ENCODE data around the gene NFKBIL1. TPM values are rescaled to one million over a fixed set of nuclear protein-coding genes. Genes with fewer than 3 reads are reported as not detected.
"Not testable (repeated sequence)": the region's sequence is repeated elsewhere in the genome, so short reads cannot be mapped to it uniquely, and the experiment has no call there.

Gene NFKBIL1
- total RNA-seq, 2 donors from 2014 or later: 5.5 to 6.4 TPM

- peak in 1 of 3 donors; percentile 27 for DNase-seq
- H3K4me1 Mint-ChIP-seq: peaks cover 49% of the 10 kb centered on the region
- no peaks in the 10 kb centered on the region for H3K27me3 Mint-ChIP-seq
- peaks cover 15% of the 10 kb centered on the region for H3K36me3 Mint-ChIP-seq (ENCODE audit: low read depth)
- peak; percentile 24 for ATAC-seq
- peak overlapping the region; percentile 92 for H3K27ac Mint-ChIP-seq
- no peaks in the 10 kb centered on the region for H3K9me3 ChIP-seq (ENCODE audit: control insufficient read depth, low read length, poor library complexity, severe bottlenecking)
- H3K4me3 Mint-ChIP-seq: peak overlapping the region; percentile 88
Measured at GRCh38 chr6:31585491-31585890, 38.1 kb downstream of the NFKBIL1 start.

GRCh38 chr6:31586008-31586407 lies 38.6 kb downstream of the NFKBIL1 start, which contains the start of gene LST1:
LST1 (plus strand) TSS chr6:31586277; CDS start chr6:31587300, 1,023 bp downstream.
- peak within 1 kb of the TSS; percentile 88 for H3K4me3 Mint-ChIP-seq
- no peak for DNase-seq
- H3K36me3 Mint-ChIP-seq (ENCODE audit: low read depth): peaks cover 12% of the 10 kb centered on the region
- H3K27ac Mint-ChIP-seq: peak within 1 kb of the TSS; percentile 92
- H3K9me3 ChIP-seq (ENCODE audit: control insufficient read depth, low read length, poor library complexity, severe bottlenecking): no peaks in the 10 kb centered on the region
- H3K27me3 Mint-ChIP-seq: no peaks in the 10 kb centered on the region
- peaks cover 52% of the 10 kb centered on the region for H3K4me1 Mint-ChIP-seq
- ATAC-seq: no peak

- ATAC-seq: peak; percentile 70
- Mint-ChIP-seq H3K36me3 (ENCODE audit: low read depth) (peaks cover 6% of the 10 kb centered on the region), H3K27ac (peak overlapping the region; percentile 92), H3K27me3 (no peaks in the 10 kb centered on the region), H3K4me3 (peak overlapping the region; percentile 88), H3K4me1 (peaks cover 52% of the 10 kb centered on the region)
- peak in 1 of 3 donors; percentile 42 for DNase-seq
- no peaks in the 10 kb centered on the region for H3K9me3 ChIP-seq (ENCODE audit: control insufficient read depth, low read length, poor library complexity, severe bottlenecking)
Measured at GRCh38 chr6:31586599-31587281, 39.3 kb downstream of the NFKBIL1 start.

- DNase-seq: no peak
- ATAC-seq: no peak
- Mint-ChIP-seq H3K4me3 (peak overlapping the region; percentile 88), H3K27ac (peak overlapping the region; percentile 92), H3K4me1 (peaks cover 54% of the 10 kb centered on the region), H3K36me3 (ENCODE audit: low read depth) (peaks cover 4% of the 10 kb centered on the region), H3K27me3 (no peaks in the 10 kb centered on the region)
- H3K9me3 ChIP-seq (ENCODE audit: control insufficient read depth, low read length, poor library complexity, severe bottlenecking): no peaks in the 10 kb centered on the region
Measured at GRCh38 chr6:31587791-31588777, 40.7 kb downstream of the NFKBIL1 start.

GRCh38 chr6:31588871-31589650 lies 41.7 kb downstream of the NFKBIL1 start:
- Mint-ChIP-seq H3K27me3 (no peaks in the 10 kb centered on the region), H3K4me1 (peaks cover 52% of the 10 kb centered on the region)
- no peak for DNase-seq

GRCh38 chr6:31590691-31591090 lies 43.3 kb downstream of the NFKBIL1 start:
- not testable (repeated sequence) for H3K4me3 Mint-ChIP-seq; DNase-seq; H3K27ac Mint-ChIP-seq; ATAC-seq; H3K27me3 Mint-ChIP-seq; H3K36me3 Mint-ChIP-seq (ENCODE audit: low read depth); H3K9me3 ChIP-seq (ENCODE audit: control insufficient read depth, low read length, poor library complexity, severe bottlenecking)
- peaks cover 47% of the 10 kb centered on the region for H3K4me1 Mint-ChIP-seq

More at GRCh38 chr6:31588871-31589650, 41.7 kb downstream of the NFKBIL1 start:
- H3K9me3 ChIP-seq (ENCODE audit: control insufficient read depth, low read length, poor library complexity, severe bottlenecking): no peaks in the 10 kb centered on the region
- Mint-ChIP-seq H3K4me3 (peak overlapping the region; percentile 64), H3K36me3 (ENCODE audit: low read depth) (peaks cover 4% of the 10 kb centered on the region), H3K27ac (peak overlapping the region; percentile 92)
- ATAC-seq: no peak

GRCh38 chr6:31592396-31592771 lies 45.0 kb downstream of the NFKBIL1 start:
- Mint-ChIP-seq H3K4me3 (peak overlapping the region; percentile 71), H3K36me3 (ENCODE audit: low read depth) (peaks cover 4% of the 10 kb centered on the region), H3K4me1 (peaks cover 39% of the 10 kb centered on the region), H3K27me3 (no peaks in the 10 kb centered on the region), H3K27ac (peak overlapping the region; percentile 75)
- ATAC-seq (peak; percentile 5), DNase-seq (no peak)
- H3K9me3 ChIP-seq (ENCODE audit: control insufficient read depth, low read length, poor library complexity, severe bottlenecking): no peaks in the 10 kb centered on the region

- Mint-ChIP-seq H3K27me3 (no peaks in the 10 kb centered on the region), H3K27ac (no peak overlapping the region), H3K4me3 (peak overlapping the region; percentile 58), H3K4me1 (peaks cover 27% of the 10 kb centered on the region), H3K36me3 (ENCODE audit: low read depth) (no peaks in the 10 kb centered on the region)
- peak in 1 of 3 donors; percentile 28 for DNase-seq
- no peaks in the 10 kb centered on the region for H3K9me3 ChIP-seq (ENCODE audit: control insufficient read depth, low read length, poor library complexity, severe bottlenecking)
- peak; percentile 83 for ATAC-seq
Measured at GRCh38 chr6:31597006-31597405, 49.6 kb downstream of the NFKBIL1 start.

- H3K9me3 ChIP-seq (ENCODE audit: control insufficient read depth, low read length, poor library complexity, severe bottlenecking): no peaks in the 10 kb centered on the region
- H3K4me3 Mint-ChIP-seq: no peak overlapping the region
- ATAC-seq: no peak
- DNase-seq: no peak
- H3K4me1 Mint-ChIP-seq: peaks cover 10% of the 10 kb centered on the region
- H3K36me3 Mint-ChIP-seq (ENCODE audit: low read depth): peaks cover 3% of the 10 kb centered on the region
- no peak overlapping the region for H3K27ac Mint-ChIP-seq
- H3K27me3 Mint-ChIP-seq: peaks cover 5% of the 10 kb centered on the region
Measured at GRCh38 chr6:31607317-31607716, 59.9 kb downstream of the NFKBIL1 start.

Other genes starting within 250 kb of the NFKBIL1 start
- gene HLA-B, start 190.4 kb upstream of the NFKBIL1 start, total RNA-seq: 1,000 to 10,000 TPM; 7,013 to 7,159 TPM
- gene MICA, start 144.0 kb upstream of the NFKBIL1 start, total RNA-seq: 10 to 100 TPM; 11.2 to 11.5 TPM
- 10 to 100 TPM; 16.5 to 17.6 TPM for gene MICB, start 49.5 kb upstream of the NFKBIL1 start, total RNA-seq
- gene MCCD1, start 18.6 kb upstream of the NFKBIL1 start, total RNA-seq: not detected
- 100 to 1,000 TPM; 496 to 507 TPM for gene DDX39B, start 5.6 kb upstream of the NFKBIL1 start, total RNA-seq
- gene ATP6V1G2, start 1.0 kb upstream of the NFKBIL1 start, total RNA-seq: 1 to 10 TPM; 1.4 to 2.0 TPM
- 10 to 100 TPM; 19.9 to 26.0 TPM for gene LTA, start 24.7 kb downstream of the NFKBIL1 start, total RNA-seq
- 10 to 100 TPM; 28.9 to 33.6 TPM for gene TNF, start 28.0 kb downstream of the NFKBIL1 start, total RNA-seq
- 100 to 1,000 TPM; 791 to 891 TPM for gene LTB, start 34.8 kb downstream of the NFKBIL1 start, total RNA-seq
- 10 to 100 TPM; 30.6 to 42.6 TPM for gene LST1, start 38.7 kb downstream of the NFKBIL1 start, total RNA-seq
- 1 to 10 TPM; 5.7 to 8.2 TPM for gene NCR3, start 45.4 kb downstream of the NFKBIL1 start, total RNA-seq
- gene AIF1, start 67.6 kb downstream of the NFKBIL1 start, total RNA-seq: 10 to 100 TPM in 1 of 2 donors, 1 to 10 TPM in 1; 8.1 to 13.2 TPM
- gene PRRC2A, start 73.1 kb downstream of the NFKBIL1 start, total RNA-seq: 100 to 1,000 TPM; 210 to 213 TPM
- 100 to 1,000 TPM; 229 to 233 TPM for gene BAG6, start 105.1 kb downstream of the NFKBIL1 start, total RNA-seq
- 1 to 10 TPM; 2.9 to 4.0 TPM for gene APOM, start 108.3 kb downstream of the NFKBIL1 start, total RNA-seq
- gene C6orf47, start 113.2 kb downstream of the NFKBIL1 start, total RNA-seq: 10 to 100 TPM; 13.3 to 16.9 TPM
- 10 to 100 TPM in 1 of 2 donors, 1 to 10 TPM in 1; 9.2 to 11.9 TPM for gene GPANK1, start 117.4 kb downstream of the NFKBIL1 start, total RNA-seq
- 100 to 1,000 TPM; 104 to 107 TPM for gene CSNK2B, start 118.5 kb downstream of the NFKBIL1 start, total RNA-seq
- 10 to 100 TPM; 27.6 to 32.7 TPM for gene LY6G5B, start 122.4 kb downstream of the NFKBIL1 start, total RNA-seq
- 1 to 10 TPM; 3.8 to 4.6 TPM for gene LY6G5C, start 133.5 kb downstream of the NFKBIL1 start, total RNA-seq
- gene ABHD16A, start 155.7 kb downstream of the NFKBIL1 start, total RNA-seq: 10 to 100 TPM; 57.8 to 75.1 TPM
- gene LY6G6F, start 159.3 kb downstream of the NFKBIL1 start, total RNA-seq: 10 to 100 TPM in 1 of 2 donors, 1 to 10 TPM in 1; 1.6 to 29.1 TPM
- not detected for gene LY6G6D, start 167.7 kb downstream of the NFKBIL1 start, total RNA-seq
- gene LY6G6C, start 174.1 kb downstream of the NFKBIL1 start, total RNA-seq: not detected
- 100 to 1,000 TPM in 1 of 2 donors, 1 to 10 TPM in 1; 3.4 to 129 TPM for gene MPIG6B, start 175.8 kb downstream of the NFKBIL1 start, total RNA-seq
- 1 to 10 TPM; 4.7 to 7.3 TPM for gene DDAH2, start 181.7 kb downstream of the NFKBIL1 start, total RNA-seq
- gene CLIC1, start 188.9 kb downstream of the NFKBIL1 start, total RNA-seq: 100 to 1,000 TPM; 145 to 152 TPM
- 10 to 100 TPM; 12.9 to 18.3 TPM for gene MSH5, start 192.4 kb downstream of the NFKBIL1 start, total RNA-seq
- 1 to 10 TPM; 3.6 to 4.2 TPM for gene SAPCD1, start 215.0 kb downstream of the NFKBIL1 start, total RNA-seq
- gene VWA7, start 229.7 kb downstream of the NFKBIL1 start, total RNA-seq: 1 to 10 TPM; 2.8 to 2.9 TPM
- gene VARS1, start 248.1 kb downstream of the NFKBIL1 start, total RNA-seq: 10 to 100 TPM; 58.0 to 73.7 TPM

All from T-helper 17 cell (primary cell).